ENCODE data around the gene MTUS2.
A peak's percentile ranks its signal among the peaks of the same experiment; 100 is the strongest.
"Not testable (repeated sequence)": the region's sequence is repeated elsewhere in the genome, so short reads cannot be mapped to it uniquely, and the experiment has no call there.

Gene MTUS2

GRCh38 chr13:29319451-29319850 is 499.3 kb downstream of the MTUS2 start:
- DNase-seq (ENCODE audit: low read depth): no peak

- DNase-seq (ENCODE audit: low read depth): no peak
Observed at GRCh38 chr13:29323954-29324353, 503.8 kb downstream of the MTUS2 start.

- no peak for DNase-seq (ENCODE audit: low read depth)
Observed at GRCh38 chr13:29324601-29325000, 504.5 kb downstream of the MTUS2 start.

GRCh38 chr13:29328501-29328900 is 508.4 kb downstream of the MTUS2 start:
- no peak for DNase-seq (ENCODE audit: low read depth)

- DNase-seq (ENCODE audit: low read depth): no peak
Observed at GRCh38 chr13:29336356-29336755, 516.2 kb downstream of the MTUS2 start.

GRCh38 chr13:29339386-29340272 is 519.5 kb downstream of the MTUS2 start:
- no peak for DNase-seq (ENCODE audit: low read depth)

- DNase-seq (ENCODE audit: low read depth): not testable (repeated sequence)
Observed at GRCh38 chr13:29345860-29346582, 525.9 kb downstream of the MTUS2 start.

- DNase-seq (ENCODE audit: low read depth): no peak
Observed at GRCh38 chr13:29355029-29355428, 534.9 kb downstream of the MTUS2 start.

GRCh38 chr13:29359181-29359580 is 539.0 kb downstream of the MTUS2 start:
- no peak for DNase-seq (ENCODE audit: low read depth)

GRCh38 chr13:29361716-29362115 is 541.6 kb downstream of the MTUS2 start:
- DNase-seq (ENCODE audit: low read depth): peak; percentile 46

GRCh38 chr13:29362849-29363604 is 542.9 kb downstream of the MTUS2 start:
- peak; percentile 54 for DNase-seq (ENCODE audit: low read depth)

- DNase-seq (ENCODE audit: low read depth): peak; percentile 45
Observed at GRCh38 chr13:29369060-29369743, 549.1 kb downstream of the MTUS2 start.

- no peak for DNase-seq (ENCODE audit: low read depth)
Observed at GRCh38 chr13:29379281-29379680, 559.1 kb downstream of the MTUS2 start.

- no peak for DNase-seq (ENCODE audit: low read depth)
Observed at GRCh38 chr13:29379865-29380264, 559.7 kb downstream of the MTUS2 start.

- no peak for DNase-seq (ENCODE audit: low read depth)
Observed at GRCh38 chr13:29382021-29382420, 561.9 kb downstream of the MTUS2 start.

- DNase-seq (ENCODE audit: low read depth): no peak
Observed at GRCh38 chr13:29383476-29383875, 563.3 kb downstream of the MTUS2 start.

- no peak for DNase-seq (ENCODE audit: low read depth)
Observed at GRCh38 chr13:29384466-29384865, 564.3 kb downstream of the MTUS2 start.

GRCh38 chr13:29384871-29385270 is 564.7 kb downstream of the MTUS2 start:
- no peak for DNase-seq (ENCODE audit: low read depth)

GRCh38 chr13:29386246-29386645 is 566.1 kb downstream of the MTUS2 start:
- no peak for DNase-seq (ENCODE audit: low read depth)

GRCh38 chr13:29390598-29390997 is 570.5 kb downstream of the MTUS2 start:
- not testable (repeated sequence) for DNase-seq (ENCODE audit: low read depth)

- DNase-seq (ENCODE audit: low read depth): no peak
Observed at GRCh38 chr13:29396446-29396845, 576.3 kb downstream of the MTUS2 start.

GRCh38 chr13:29397265-29397664 is 577.1 kb downstream of the MTUS2 start:
- no peak for DNase-seq (ENCODE audit: low read depth)
